ENCODE results near the gene FAM193B. TPM values are rescaled to one million over a fixed set of nuclear protein-coding genes. Genes with fewer than 3 reads are reported as not detected.
A peak's percentile ranks its signal among the peaks of the same experiment; 100 is the strongest.

Gene FAM193B
- total RNA-seq, 1 donor from 2014 or later = 43.8 TPM

DNA sequence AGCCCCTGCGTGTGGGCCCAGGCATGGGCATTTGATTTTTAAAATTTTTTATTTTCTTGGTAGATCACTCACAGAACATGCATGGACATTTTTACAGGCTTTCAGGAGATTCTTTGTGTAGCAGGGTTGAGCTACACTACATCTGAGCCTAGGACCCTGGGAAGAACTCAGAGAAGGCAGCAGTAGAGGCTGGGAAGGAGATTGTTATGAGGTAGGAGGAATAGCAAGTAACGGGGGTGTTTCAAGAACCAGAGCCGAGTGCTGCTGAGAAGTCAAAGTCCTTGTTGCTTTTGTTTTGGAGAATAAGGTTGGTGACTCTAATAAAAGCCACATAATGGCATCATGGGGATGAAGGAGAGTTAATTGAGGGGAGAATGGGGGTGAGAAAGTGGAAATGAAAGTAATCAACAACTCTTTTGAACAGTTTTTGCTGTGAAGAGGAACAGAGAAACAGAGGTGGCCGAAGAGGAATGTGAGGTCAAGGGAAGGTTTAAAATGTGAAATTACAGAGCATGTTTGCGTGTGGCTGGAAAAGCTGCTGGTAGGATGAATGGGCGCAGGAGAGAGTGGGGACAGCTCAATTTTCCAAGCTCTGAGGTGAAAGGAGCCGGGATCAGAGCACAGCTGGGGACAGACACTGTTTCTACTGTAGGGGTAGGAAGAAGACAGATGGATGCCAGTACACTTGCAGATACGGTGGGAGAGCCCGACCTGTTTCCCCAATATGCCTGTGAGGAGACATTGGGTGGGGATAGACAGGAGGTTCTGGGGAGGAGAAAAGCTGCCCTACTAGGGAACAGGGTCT is 52.3 kb downstream of the FAM193B start:
- no peak for DNase-seq (ENCODE audit: low spot score)

DNA sequence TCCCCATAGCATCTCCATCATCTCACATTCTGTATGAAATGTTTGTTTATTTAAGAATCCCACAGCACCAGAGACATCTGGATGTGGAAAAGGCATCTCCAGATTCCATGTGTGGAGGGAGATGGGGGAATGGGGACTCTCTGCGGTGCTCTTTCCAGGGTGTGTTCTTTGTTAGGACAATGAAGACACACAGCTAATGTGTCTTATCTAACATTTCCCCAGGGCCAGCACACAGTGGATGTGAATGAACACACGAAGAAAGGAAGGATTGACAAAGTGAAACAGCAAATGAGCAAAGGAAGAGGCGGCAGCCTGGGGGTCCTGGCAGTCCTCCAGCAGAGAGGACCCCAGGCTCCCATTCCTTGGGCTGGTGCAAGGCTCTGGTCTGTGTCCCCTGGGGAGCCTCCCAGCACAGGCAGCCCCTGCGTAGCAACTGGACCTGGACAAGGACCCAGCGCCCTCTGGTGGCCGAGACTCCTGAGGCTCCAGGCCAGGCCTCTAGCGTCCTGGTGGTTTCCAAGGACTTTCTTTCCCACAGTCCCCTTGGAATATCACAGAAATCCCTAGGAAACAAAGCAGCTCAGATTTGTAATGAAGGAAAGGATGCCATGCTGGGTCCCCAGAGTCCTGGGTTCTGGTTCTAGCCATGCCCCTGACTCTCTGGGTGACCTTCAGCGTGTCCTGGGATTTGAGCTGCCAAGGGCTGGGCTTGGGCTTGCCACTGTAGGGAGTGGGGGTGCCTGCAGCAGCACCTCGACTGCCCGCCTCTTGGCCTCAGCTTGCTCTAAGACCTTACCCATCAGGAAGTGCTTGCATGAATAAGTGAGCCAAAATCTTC is 53.5 kb downstream of the FAM193B start:
- DNase-seq (ENCODE audit: low spot score) = peak; percentile 92

DNA sequence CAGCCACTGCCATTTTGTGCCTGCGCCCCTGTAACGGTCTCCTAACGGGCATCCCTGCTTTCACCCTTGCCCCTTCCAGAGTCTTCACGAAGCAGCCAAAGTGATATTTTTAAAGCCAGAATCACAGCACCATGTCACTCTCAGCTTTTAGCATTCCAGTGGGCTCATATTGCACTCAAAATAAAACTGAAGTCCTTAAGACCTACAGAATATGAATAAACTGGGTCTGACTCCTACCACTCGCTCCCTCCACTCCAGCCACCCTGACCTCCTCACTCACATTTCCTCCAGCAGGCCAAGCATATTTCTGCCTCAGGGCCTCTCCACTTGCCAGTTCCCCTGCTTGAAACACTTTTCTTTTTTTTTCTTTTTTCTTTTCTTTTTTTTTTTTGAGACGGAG is 54.5 kb downstream of the FAM193B start:
- DNase-seq (ENCODE audit: low spot score) = no peak

DNA sequence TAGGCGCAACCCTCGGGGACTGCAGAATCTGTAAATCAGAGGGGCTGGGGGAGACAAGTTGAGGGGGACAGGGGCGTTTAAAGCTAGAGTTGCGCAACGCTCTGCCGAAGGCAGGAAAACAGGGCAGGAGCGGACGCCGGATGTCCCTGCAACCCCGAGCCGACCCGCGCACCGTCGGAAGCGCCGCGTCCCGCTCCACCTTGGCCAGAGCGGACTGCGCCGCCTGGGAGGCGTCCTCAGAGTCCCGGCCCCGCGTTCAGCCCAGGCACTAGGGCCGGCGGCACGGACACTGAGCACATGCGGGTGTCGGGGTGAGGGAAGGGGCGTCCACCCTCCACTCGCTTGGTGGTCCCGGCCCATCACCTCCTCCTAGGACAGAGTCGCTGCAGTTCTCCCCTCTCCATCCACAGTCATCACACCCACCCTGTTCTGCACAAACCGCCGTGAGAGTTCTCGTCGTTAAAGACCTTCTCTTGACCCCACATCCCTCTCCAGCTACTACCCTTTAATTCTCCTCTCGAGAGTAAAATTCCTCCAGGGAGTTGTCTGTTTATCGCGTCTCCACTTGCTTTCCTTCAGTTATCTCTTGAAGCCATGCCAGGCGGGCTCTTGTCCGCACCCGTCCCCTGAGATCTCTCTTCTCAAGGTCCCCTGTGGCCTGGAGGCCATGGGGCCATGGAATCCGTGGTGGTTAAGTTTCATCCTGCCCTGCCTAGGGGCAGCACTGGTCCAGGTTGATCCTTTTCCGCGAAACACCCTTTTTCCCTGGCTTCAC is 56.2 kb downstream of the FAM193B start:
- peak; percentile 68 for DNase-seq (ENCODE audit: low spot score)

DNA sequence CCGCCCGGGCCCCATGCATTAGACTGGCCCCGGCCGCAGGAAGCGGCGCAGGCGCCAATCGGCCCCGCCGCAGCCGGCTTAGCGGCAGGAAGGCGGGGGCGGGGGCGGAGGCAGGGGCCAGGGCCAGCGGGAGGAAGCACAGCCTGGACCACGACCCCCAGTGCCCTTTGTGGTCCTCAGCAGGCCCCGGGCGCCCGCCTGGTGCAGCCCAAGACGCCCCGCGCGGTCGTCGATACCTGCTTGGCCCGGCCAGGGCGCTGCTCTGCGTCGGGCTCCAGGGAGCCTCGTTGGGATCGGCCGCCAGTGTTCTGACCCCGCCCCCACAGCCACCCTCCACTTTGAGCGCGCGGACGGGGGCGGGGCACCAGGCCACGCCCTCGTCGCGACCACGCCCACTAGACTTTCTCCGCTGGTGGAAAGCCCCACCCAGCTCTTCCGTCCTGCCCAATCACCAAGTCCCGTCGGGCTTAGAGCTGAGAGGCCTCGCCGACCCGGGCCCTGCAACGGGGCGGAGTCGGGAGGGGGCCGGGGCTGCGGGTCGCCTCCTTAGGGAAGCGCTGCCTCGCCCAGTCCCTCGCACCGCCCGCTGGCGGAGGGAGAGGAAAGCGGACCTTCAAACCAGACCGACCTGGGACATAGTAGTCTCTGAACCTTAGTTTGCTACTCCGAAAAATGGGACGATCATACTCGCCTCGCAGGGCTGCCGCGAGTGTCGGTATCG is 56.9 kb downstream of the FAM193B start, which contains the start of gene PDLIM7:
Gene PDLIM7 (minus strand): TSS at position 313 of the 721 bp plus-strand sequence. CDS start 1,092 bp downstream, outside the sequence.
- DNase-seq (ENCODE audit: low spot score) = peak; percentile 99

DNA sequence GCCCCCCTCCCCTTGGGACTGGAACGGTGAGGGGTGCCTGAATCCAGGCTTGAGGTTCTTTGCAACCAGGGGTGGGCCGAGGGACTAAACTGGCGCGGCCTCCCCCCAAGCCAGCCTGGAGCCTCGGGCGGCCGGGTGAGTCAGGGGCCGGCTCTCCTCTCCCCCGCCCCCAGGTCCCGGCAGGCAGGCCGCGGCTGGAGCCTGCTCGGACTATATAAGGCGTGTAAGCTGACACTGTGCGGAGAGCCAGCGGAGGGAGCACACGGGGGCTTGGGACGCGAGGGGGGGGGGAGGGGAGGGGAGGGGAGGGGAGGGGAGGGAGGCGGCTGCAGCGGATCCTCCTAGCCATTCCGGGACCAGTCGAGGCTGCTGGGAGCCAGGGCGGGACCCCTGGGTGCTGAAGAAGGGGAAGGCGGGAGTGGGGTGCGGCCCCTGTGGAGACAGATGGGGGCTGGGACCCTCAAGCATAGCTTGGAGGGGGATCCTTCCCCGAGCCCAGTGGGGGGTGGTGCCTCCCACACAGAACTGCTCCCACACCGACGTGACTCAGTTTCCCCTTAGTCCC is 57.6 kb downstream of the FAM193B start:
- peak; percentile 95 for DNase-seq (ENCODE audit: low spot score)

DNA sequence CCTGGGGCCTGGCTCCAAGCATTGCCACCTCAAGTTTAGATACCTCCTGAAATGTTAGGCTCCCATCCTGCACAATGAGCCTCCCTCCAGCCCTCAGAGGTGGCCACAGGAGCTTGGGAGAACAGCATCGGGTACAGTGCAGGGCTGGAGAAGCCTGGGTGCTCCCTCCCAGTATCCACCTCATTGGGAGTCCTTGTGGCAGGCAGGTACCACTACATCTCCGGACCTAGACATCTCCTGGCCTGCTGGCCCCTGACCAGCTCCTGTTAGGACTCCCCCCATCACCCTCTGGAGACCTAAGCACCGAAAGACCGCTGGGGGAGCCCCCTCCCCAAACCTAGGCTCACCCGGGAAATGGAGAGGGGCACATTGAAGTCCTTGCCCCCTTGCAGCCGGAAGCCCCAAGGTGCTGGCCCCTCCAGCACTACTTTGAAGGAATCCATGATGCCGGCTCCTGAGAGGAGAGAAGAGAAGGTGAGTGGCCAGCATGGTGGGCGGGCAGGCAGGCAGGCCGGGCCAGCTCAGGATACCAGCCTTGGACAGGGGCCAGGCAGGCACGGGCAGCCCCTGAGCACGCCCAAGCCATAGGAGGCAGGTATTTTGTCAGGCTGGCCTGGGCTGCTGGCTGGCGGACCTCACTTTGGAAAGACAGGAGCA is 58.2 kb downstream of the FAM193B start:
- DNase-seq (ENCODE audit: low spot score) = peak; percentile 50

DNA sequence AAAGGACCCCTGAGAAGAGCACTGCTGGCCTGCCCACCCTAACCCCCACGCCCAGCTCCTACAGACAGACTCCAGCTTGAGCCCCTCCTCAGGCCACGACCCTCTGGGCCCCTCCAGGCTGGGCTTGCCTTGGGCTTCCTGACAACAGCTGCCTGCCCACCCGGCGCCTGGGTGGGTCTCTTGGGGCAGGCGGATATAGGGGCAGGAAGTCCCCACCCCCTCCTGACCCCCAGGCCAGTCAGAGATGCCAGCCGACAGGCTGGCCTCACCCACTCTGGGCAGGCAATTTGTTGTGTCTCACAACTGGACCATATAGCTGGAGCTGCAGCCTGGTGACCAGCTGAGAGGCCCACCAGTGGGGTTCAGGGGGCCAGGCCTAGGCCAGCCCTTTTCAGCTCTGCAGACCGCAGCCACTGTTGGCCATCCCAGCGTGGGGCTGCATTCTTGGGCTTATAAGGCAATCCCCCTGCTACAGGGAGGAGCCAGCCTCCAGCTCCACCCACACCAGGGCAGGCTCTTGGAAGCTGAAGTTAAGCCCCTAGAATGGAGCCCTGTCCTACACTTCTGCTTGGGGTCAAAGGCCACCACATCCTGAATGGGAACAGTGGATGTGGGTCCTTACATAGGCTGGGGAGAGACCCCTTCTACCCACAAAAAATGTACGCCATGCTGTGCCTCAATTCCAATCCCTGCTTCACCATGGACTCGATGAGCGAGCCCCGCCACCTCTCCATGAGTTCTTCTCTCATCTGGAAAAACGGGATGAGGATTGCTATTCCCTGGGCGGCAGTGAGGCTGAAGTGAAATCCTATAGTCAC is 58.9 kb downstream of the FAM193B start:
- peak; percentile 96 for DNase-seq (ENCODE audit: low spot score)

DNA sequence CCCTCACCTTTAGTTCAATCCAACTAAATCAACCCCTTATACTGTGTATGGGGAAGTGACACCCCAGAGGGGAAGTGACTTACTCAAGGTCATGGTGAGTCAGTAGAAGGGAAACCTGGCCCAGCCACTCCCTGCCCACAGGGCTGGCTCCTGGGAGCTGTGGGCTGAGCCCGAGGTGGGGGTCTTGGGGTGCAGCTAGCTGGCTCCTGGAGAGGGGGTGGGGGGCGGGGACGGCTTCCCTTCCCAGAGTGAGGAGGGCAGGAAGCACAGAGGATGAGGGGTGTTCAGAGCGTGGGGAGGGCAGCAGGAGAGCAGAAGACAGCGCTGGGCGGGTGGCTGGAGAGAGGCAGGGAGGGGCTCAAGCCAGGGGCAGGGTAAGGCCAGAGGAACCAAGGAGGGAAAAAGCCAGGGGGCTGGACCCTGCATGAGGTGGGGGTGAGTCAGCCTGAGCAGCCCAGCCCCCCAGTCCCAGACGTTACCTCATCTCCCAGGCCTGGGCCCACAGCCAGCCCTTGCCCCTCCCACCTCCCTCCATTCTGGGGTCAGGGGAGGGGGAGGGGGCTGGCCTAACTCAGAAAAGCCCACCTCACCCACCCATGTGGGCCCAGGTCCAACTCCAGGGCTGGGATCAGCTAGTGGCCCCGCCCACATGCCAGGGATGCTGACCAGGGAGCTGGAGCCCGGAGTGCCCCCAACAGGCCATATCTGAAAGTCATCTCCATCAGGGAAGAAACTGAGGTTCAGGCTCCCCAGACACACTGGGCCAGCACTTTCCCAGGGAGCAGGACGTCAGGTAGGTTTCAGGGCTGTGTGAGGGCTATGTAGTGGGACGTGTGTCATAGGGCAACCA is 59.8 kb downstream of the FAM193B start:
- DNase-seq (ENCODE audit: low spot score) = peak; percentile 97

DNA sequence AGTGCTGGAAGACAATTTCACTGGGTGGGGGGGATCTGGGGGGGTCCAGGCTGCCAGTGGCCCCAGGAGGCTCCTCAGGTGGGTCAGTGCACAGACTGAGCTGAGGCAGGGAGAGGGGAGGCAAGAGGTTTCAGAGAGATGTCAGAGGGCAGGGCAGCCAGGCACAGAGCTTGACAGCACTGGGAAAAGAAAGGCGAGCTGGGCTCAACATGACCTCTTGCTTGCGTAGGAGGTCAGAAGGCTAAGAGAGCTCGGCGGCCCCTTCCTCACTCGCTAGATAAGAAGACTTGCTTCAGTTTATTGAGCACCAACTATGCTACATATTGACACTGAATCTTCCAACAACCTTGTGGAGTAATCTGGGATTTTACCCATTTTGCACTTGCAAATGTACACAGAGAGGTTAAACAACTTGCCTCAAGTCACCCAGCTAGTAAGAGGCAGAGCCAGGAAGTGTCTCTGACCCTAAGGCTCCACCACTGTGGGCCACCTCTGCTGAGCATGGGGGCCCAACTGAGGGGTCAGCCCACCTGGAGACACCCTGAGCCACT is 60.5 kb downstream of the FAM193B start:
- DNase-seq (ENCODE audit: low spot score) = no peak

DNA sequence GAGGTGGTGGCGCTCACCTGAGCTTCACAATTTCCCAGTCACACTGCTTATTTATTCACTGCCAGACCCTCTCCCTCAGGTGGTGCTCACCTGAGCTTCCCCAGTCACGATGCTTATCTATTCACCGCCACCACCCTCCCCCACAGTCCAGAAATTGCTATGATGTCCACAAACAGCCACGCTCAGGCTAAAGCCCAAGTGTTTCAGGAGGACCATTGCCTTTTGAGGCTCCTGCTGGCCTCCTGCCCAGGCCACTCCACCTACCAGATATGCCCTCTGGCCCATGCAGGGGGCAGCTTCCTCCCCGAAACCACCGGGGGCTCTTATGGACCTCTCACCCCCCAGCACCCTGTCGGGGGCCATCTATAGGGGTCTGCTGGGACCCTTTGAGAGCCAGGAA is 61.5 kb downstream of the FAM193B start:
- DNase-seq (ENCODE audit: low spot score) = no peak

DNA sequence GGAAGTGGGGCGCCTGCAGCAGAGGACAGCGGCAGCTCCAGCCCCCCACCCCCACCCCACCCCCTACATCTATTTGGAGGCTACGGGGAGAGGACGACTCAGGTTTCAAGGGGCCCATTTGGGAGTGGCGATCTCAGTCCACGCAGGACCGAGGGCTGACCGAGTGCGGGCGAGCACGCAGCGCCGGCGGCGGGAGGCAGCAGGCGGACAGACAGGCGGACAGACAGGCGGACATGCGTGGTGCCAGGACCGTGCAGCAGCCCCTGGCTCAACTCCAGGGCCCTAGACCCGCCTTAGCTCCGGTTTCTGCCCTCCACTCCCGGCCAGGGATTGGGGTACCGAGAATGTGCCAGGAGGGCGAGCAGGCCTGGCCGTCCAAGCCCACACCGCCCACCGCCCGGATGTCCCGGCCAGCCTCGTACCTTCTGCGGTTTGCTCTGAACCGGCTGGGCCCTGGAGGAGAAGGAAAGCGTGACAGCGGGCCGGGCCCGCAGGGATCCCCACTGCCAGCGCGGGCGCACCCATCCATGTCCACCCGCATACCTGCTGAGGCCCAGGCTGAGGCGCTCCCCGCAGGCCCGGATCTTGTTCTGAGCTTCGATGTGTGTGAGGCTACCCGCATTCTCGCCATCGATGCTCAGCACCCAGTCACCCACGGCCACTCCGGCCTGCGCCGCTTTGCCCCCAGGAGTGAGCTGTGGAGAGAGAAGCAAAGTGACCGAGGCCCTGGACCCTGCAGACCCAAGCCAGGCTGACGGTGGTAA is 62.2 kb downstream of the FAM193B start:
- DNase-seq (ENCODE audit: low spot score) = no peak

DNA sequence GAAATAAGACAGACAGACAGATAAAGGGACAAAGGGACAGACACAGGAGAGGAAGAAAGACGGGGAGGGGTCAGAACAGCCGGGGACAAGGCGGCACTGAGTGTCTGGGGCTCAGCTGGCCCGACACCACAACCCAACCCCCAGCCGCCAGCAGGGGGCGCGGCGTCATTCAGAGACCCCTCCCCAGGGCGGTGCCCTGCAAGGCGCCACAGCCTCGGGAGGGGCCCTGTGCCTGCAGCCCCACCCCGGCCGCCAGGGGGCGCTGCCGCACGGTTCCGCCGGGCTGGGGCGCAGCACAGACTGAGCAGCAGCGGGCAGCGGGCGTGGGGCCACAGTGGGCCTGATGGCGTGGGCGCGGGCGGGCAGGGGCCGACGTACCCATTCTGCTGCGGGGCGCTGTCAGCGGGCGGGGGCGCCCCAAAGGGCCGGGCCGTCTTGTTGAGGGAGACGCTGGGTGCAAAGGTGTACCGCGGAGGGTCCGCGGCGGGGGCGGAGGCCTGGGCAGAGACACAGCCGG is 62.9 kb downstream of the FAM193B start:
- DNase-seq (ENCODE audit: low spot score) = peak; percentile 55

DNA sequence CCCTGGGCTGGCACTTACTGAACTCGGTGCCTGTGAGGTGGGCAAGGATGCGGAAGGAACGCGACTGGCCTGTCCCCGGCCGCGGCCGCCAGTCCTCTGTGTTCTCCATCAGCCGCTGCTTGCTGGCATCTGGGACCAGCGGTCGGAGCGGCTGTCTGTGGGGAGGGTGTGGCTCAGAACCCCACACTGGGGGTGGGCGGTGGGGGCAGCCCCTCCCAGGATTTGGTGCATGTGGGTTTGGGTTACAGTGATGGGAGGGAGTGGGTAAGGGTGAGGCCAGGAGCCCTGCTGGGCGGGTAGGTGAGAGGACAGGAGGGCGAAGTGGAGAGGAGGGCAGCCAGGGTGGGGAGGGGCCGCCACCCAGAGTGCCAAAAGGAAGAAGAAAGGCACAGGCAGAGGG is 63.4 kb downstream of the FAM193B start:
- DNase-seq (ENCODE audit: low spot score) = no peak

DNA sequence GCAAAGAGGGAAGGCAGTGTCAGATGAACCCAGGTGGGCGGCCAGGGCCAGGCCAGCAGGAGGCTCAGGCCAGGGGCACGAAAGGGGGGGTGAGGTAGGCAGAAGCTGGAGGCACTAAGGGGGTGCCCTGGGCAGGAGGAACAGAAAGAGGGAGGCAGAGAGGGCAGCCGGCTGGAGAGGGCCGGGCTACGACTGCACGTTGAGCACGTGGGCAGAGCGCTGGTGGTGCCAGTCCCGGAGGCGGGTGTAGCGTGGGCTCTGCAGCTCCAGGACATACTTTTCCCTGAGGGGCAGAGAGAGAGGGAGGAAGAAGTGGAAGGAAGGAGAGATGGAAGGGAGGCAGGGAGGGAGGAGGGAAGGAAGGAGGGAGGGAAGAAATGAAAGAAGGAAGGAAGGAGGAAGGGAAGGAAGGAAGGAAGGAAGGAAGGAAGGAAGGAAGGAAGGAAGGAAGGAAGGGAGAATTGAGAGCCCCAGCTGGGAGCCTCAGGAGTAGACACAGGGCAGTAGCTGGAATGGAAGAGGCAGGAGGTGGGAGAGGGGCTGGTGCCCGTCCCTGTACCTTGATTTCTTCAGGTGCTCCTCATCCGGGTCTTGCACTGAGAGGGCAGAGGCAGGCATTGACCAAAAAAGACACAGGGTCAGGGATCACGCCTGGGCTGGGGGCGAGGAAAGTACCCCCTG is 63.9 kb downstream of the FAM193B start:
- no peak for DNase-seq (ENCODE audit: low spot score)

DNA sequence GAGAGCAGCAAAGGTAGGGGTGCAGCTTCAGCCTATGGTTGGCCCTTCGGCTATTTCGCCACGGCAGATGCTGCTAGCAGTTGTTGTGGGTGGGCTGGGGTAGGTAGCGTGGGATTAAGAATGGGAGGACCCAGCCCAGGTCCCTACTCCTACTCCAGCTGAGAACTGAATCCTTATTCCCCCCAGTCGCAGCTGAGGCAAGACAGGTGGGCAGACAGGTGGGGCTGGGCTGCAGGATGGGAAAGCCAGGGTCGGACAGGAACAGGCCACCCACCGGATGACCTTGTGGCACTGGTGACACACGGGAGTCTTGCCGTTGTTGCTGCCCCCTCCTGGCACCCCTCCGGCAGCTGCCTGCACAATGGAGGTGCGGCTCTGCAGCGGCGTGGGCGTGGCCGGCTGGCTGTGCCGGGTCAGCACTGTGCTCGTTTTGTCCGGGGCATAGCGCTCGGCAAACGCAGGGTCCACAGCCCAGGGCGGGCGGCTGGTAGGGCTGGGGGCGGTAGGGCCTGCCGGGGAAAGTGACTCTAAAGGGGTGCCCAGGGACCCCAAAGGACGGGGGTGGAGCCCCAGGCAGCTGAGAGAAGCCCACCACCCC is 65.1 kb downstream of the FAM193B start:
- DNase-seq (ENCODE audit: low spot score) = no peak

All from umbilical cord (tissue), 2 donors.